T-cell (primary cell): Measurements from ENCODE around the gene LMX1A. TPM values are rescaled to one million over a fixed set of nuclear protein-coding genes. Genes with fewer than 3 reads are reported as not detected.

Experiments used
- ATAC-seq, 4 experiments: fragments of 200-7000 bp in 3 of 4; fragments of 150-1000 bp in 1 of 4; cut with Tn5 transposase; replicated peaks in 1 of 4; 1 replicate in 3 of 4; 2 replicates in 1 of 4; pipeline ENCODE4 v1.10.0; 2021; ENCODE audit warnings: moderate library complexity in 3 of 4, mild to moderate bottlenecking in 2 of 4, moderate number of reproducible peaks in 1 of 4
- CTCF ChIA-PET, 2 donors: fragments of 300-600 bp; sonication (Branson Sonifier 250); formaldehyde crosslinking; loops; one replicate each; lab custom pipeline; 2022; ENCODE audit warnings: antibody characterized with exemption in 2 of 2; lab: Charles Lee
- POLR2A ChIA-PET, 2 donors: fragments of 300-600 bp; sonication (Branson Sonifier 250); formaldehyde crosslinking; loops; one replicate each; lab custom pipeline; 2022; ENCODE audit warnings: antibody characterized with exemption in 2 of 2; lab: Charles Lee
- DNase-seq, 35 experiments: peaks; one replicate each; pipeline versions ENCODE4 v3.0.0 to v3.0.0-alpha.2; 2013 to 2023
- H3K27ac ChIP-seq: one replicate; pipeline ENCODE4 v1.5.1; 2013; ENCODE audit warnings: low read length
- H3K27me3 ChIP-seq, 2 experiments: replicated peaks in 1 of 2; 1 replicate in 1 of 2; 2 replicates in 1 of 2; pipeline versions ENCODE4 v1.6.1 to v1.7.0; 2013; ENCODE audit warnings: low read length in 1 of 2, mixed read lengths in 1 of 2; ENCODE audit not compliant: control insufficient read depth in 2 of 2, insufficient read depth in 2 of 2; ENCODE audit errors: extremely low read depth in 1 of 2
- H3K36me3 ChIP-seq, 2 donors: 1 replicate in 1 of 2; 2 replicates in 1 of 2; pipeline versions ENCODE4 v1.6.1 to v1.7.0; 2013; ENCODE audit warnings: low read length in 1 of 2; ENCODE audit not compliant: control insufficient read depth in 2 of 2, insufficient read depth in 1 of 2; ENCODE audit errors: extremely low read depth in 1 of 2
- H3K4me1 ChIP-seq, 2 experiments: 1 replicate in 1 of 2; 2 replicates in 1 of 2; pipeline versions ENCODE4 v1.6.1 to v1.7.0; 2013; ENCODE audit warnings: low read length in 2 of 2, mixed read lengths in 1 of 2; ENCODE audit not compliant: insufficient read depth in 2 of 2, control insufficient read depth in 1 of 2; ENCODE audit errors: extremely low read depth in 1 of 2
- H3K4me3 ChIP-seq, 2 donors: 1 replicate in 1 of 2; 2 replicates in 1 of 2; pipeline versions ENCODE4 v1.5.1 to v1.7.0; 2013; ENCODE audit warnings: mild to moderate bottlenecking in 2 of 2, low read length in 1 of 2, moderate library complexity in 1 of 2; ENCODE audit not compliant: control insufficient read depth in 1 of 2; ENCODE audit errors: extremely low read depth in 1 of 2
- H3K9me3 ChIP-seq: 2 replicates; pipeline ENCODE4 v1.7.0; 2013
- H3K27ac Mint-ChIP-seq, 2 donors: one replicate each; pipeline ENCODE4 v1.8.0; 2020 to 2021; ENCODE audit warnings: mild to moderate bottlenecking in 2 of 2, mixed read lengths in 2 of 2
- H3K27me3 Mint-ChIP-seq, 2 donors: one replicate each; pipeline ENCODE4 v1.8.0; 2021 to 2022; ENCODE audit warnings: mixed read lengths in 2 of 2
- H3K36me3 Mint-ChIP-seq: one replicate; pipeline ENCODE4 v1.8.0; 2021; ENCODE audit warnings: mixed read lengths
- H3K4me1 Mint-ChIP-seq, 3 donors: one replicate each; pipeline ENCODE4 v1.8.0; 2020 to 2022; ENCODE audit warnings: mixed read lengths in 3 of 3, mild to moderate bottlenecking in 1 of 3
- H3K4me3 Mint-ChIP-seq, 3 donors: one replicate each; pipeline ENCODE4 v1.8.0; 2020 to 2022; ENCODE audit warnings: mild to moderate bottlenecking in 3 of 3, mixed read lengths in 3 of 3, moderate library complexity in 3 of 3
- H3K9me3 Mint-ChIP-seq, 3 donors: one replicate each; pipeline ENCODE4 v1.8.0; 2020 to 2022; ENCODE audit warnings: mixed read lengths in 3 of 3
- WGBS: methylation state at CpG from one replicate; pipeline ENCODE4 v1.1.5; 2013; ENCODE audit warnings: missing lambda C conversion rate; ENCODE audit not compliant: insufficient coverage; 5-methylcytosine and 5-hydroxymethylcytosine counted together
- total RNA-seq, 35 experiments: library from RNA in 6 of 35; stranded (reverse) in 6 of 35; fragments of 120-200 nt in 1 of 35; gene quantifications; one replicate each; pipeline versions ENCODE4 v1.2.1 to v1.2.4 and lab custom pipeline; 2013 to 2026

The LMX1A gene
- total RNA-seq, 5 donors from 2014 or later (not counting 1 experiment from before 2014, with no cell fraction given), result not detected

DNA sequence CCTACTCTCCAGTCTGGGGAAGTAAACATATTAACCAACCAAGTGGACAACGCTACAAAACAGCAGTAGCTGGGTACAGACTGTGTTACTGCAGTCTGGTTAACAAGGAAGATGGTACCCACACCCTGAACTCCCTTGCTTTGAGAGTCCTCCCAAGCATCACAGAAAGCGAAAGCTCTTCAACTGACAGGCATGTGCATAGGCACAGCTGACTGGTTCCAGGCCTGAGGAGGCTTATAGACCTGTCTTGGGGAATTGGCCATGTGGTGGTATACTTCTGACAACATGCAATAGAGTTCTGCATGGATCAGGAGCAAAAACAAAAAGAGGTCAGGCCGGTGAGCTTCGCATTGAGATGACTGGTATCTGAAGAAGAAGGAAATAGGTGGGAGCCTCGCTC lies 17.4 kb downstream of the LMX1A start:
- no peaks in the 10 kb centered on the region for H3K4me1 Mint-ChIP-seq
- Histone ChIP-seq H3K27me3 (peaks cover 5 to 12% of the 10 kb centered on the region in 2 experiments), H3K9me3 (no peaks in the 10 kb centered on the region), H3K36me3 (no peaks in the 10 kb centered on the region), H3K27ac (no peak overlapping the region), H3K4me1 (no peaks in the 10 kb centered on the region), H3K4me3 (no peak overlapping the region)
- H3K4me3 Mint-ChIP-seq, result no peak overlapping the region
- H3K27me3 Mint-ChIP-seq, result peaks cover 28 to 50% of the 10 kb centered on the region in 2 donors
- no peak overlapping the region for H3K27ac Mint-ChIP-seq
- H3K36me3 Mint-ChIP-seq, result no peaks in the 10 kb centered on the region
- 87% methylated on average over 5 of the region's 5 CpGs for WGBS
- POLR2A ChIA-PET, result no interaction called here
- peaks cover 0 to 3% (median 0%) of the 10 kb centered on the region in 3 donors for H3K9me3 Mint-ChIP-seq
- DNase-seq, result no peak
- CTCF ChIA-PET, result interaction anchor here in 1 of 2 donors (1.6 kb wide), 1 partner anchor 11 kb away, joined by 6 read pairs; no protein-coding TSS in a partner anchor
- no peak for ATAC-seq

DNA sequence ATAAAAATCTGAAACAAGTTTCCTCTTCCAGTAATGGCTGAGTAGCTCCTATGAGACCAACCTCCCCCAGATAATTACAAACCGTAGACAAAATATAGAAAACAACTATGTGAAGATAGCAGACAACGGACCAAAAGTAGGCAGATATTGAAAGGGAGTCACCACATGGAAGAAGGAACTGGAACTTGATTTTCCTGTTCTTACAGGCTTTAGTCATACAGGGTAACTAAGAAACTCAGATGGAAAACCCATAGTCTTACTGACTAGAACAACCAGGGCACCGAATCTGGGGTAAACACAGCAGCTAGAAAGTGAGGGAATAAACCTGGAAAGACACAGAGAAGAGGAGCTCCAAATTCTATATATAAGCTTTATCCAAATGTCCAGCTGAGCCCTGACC lies 26.0 kb downstream of the LMX1A start:
- Mint-ChIP-seq H3K9me3 (peaks cover 0 to 4% (median 0%) of the 10 kb centered on the region in 3 donors), H3K27ac (no peak overlapping the region), H3K36me3 (no peaks in the 10 kb centered on the region), H3K27me3 (peaks cover 25 to 42% of the 10 kb centered on the region in 2 donors), H3K4me3 (no peak overlapping the region), H3K4me1 (no peaks in the 10 kb centered on the region)
- Histone ChIP-seq H3K27me3 (peaks cover 0 to 14% of the 10 kb centered on the region in 2 experiments), H3K4me3 (no peak overlapping the region), H3K27ac (no peak overlapping the region), H3K9me3 (no peaks in the 10 kb centered on the region), H3K36me3 (no peaks in the 10 kb centered on the region), H3K4me1 (no peaks in the 10 kb centered on the region)
- ChIA-PET CTCF (no interaction called here), POLR2A (no interaction called here)
- ATAC-seq (no peak), DNase-seq (no peak)
- WGBS, result no CpG with 5 or more reads among the region's 3 CpGs

- peaks cover 29 to 44% of the 10 kb centered on the region in 2 donors for H3K27me3 Mint-ChIP-seq
- CTCF ChIA-PET, result no interaction called here
- POLR2A ChIA-PET, result no interaction called here
These were observed 27.4 kb downstream of the LMX1A start for GRCh38 chr1:165329104-165329503.

GRCh38 chr1:165328136-165328535 lies 28.4 kb downstream of the LMX1A start:
- Mint-ChIP-seq H3K4me1 (no peaks in the 10 kb centered on the region), H3K9me3 (peaks cover 0 to 4% (median 0%) of the 10 kb centered on the region in 3 donors), H3K27me3 (peaks cover 29 to 40% of the 10 kb centered on the region in 2 donors), H3K36me3 (no peaks in the 10 kb centered on the region), H3K27ac (no peak overlapping the region), H3K4me3 (no peak overlapping the region)
- H3K9me3 ChIP-seq, result no peaks in the 10 kb centered on the region
- H3K36me3 ChIP-seq, result no peaks in the 10 kb centered on the region
- DNase-seq (no peak), ATAC-seq (no peak)
- POLR2A ChIA-PET, result no interaction called here
- CTCF ChIA-PET, result no interaction called here
- H3K27me3 ChIP-seq, result peaks cover 0 to 14% of the 10 kb centered on the region in 2 experiments
- H3K27ac ChIP-seq, result no peak overlapping the region
- H3K4me3 ChIP-seq, result no peak overlapping the region
- WGBS, result 48% methylated on average over 3 of the region's 3 CpGs
- H3K4me1 ChIP-seq, result no peaks in the 10 kb centered on the region

More at GRCh38 chr1:165329104-165329503, 27.4 kb downstream of the LMX1A start:
- no peaks in the 10 kb centered on the region for H3K9me3 ChIP-seq
- no CpG with 5 or more reads among the region's 5 CpGs for WGBS
- Mint-ChIP-seq H3K4me3 (no peak overlapping the region), H3K9me3 (peaks cover 0 to 4% (median 0%) of the 10 kb centered on the region in 3 donors), H3K27ac (no peak overlapping the region), H3K4me1 (no peaks in the 10 kb centered on the region), H3K36me3 (no peaks in the 10 kb centered on the region)
- H3K27me3 ChIP-seq, result peaks cover 0 to 14% of the 10 kb centered on the region in 2 experiments
- H3K4me1 ChIP-seq, result no peaks in the 10 kb centered on the region
- no peak for ATAC-seq
- no peak for DNase-seq
- no peak overlapping the region for H3K27ac ChIP-seq
- no peak overlapping the region for H3K4me3 ChIP-seq
- H3K36me3 ChIP-seq, result no peaks in the 10 kb centered on the region

- Histone ChIP-seq H3K36me3 (no peaks in the 10 kb centered on the region), H3K4me1 (no peaks in the 10 kb centered on the region), H3K27me3 (peaks cover 0 to 14% of the 10 kb centered on the region in 2 experiments), H3K9me3 (no peaks in the 10 kb centered on the region), H3K4me3 (no peak overlapping the region), H3K27ac (no peak overlapping the region)
- CTCF ChIA-PET, result no interaction called here
- peaks cover 0 to 4% (median 0%) of the 10 kb centered on the region in 3 donors for H3K9me3 Mint-ChIP-seq
- no peak overlapping the region for H3K4me3 Mint-ChIP-seq
- 28% methylated on average over 2 of the region's 2 CpGs for WGBS
- DNase-seq (no peak), ATAC-seq (no peak)
- H3K27ac Mint-ChIP-seq, result no peak overlapping the region
- no peaks in the 10 kb centered on the region for H3K4me1 Mint-ChIP-seq
- no peaks in the 10 kb centered on the region for H3K36me3 Mint-ChIP-seq
- peaks cover 32 to 40% of the 10 kb centered on the region in 2 donors for H3K27me3 Mint-ChIP-seq
- POLR2A ChIA-PET, result no interaction called here
These were observed 29.0 kb downstream of the LMX1A start for GRCh38 chr1:165327538-165327937.

- Histone ChIP-seq H3K27me3 (peaks cover 0 to 14% of the 10 kb centered on the region in 2 experiments), H3K9me3 (no peaks in the 10 kb centered on the region), H3K27ac (no peak overlapping the region), H3K4me1 (no peaks in the 10 kb centered on the region), H3K4me3 (no peak overlapping the region), H3K36me3 (no peaks in the 10 kb centered on the region)
- ChIA-PET POLR2A (no interaction called here), CTCF (no interaction called here)
- DNase-seq, result no peak
- H3K36me3 Mint-ChIP-seq, result no peaks in the 10 kb centered on the region
- peaks cover 32 to 40% of the 10 kb centered on the region in 2 donors for H3K27me3 Mint-ChIP-seq
- H3K4me1 Mint-ChIP-seq, result no peaks in the 10 kb centered on the region
- WGBS, result 50% methylated on average over 2 of the region's 7 CpGs
- no peak overlapping the region for H3K27ac Mint-ChIP-seq
- peaks cover 0 to 5% (median 4%) of the 10 kb centered on the region in 3 donors for H3K9me3 Mint-ChIP-seq
- H3K4me3 Mint-ChIP-seq, result no peak overlapping the region
- no peak for ATAC-seq
These were observed 30.9 kb downstream of the LMX1A start for GRCh38 chr1:165325460-165326203.
